Epidermal melanocyte (primary cell): ENCODE measurements around the gene OR2K2.
"Not testable (repeated sequence)": the region's sequence is repeated elsewhere in the genome, so short reads cannot be mapped to it uniquely, and the experiment has no call there.

ENCODE experiments used
- DNase-seq: peaks from one replicate; pipeline ENCODE4 v3.0.0; 2011; ENCODE audit warnings: low spot score; ENCODE audit not compliant: insufficient read length

The OR2K2 gene

GRCh38 chr9:111298731-111299598 is 31.1 kb downstream of the OR2K2 start:
- DNase-seq: peak; percentile 19

GRCh38 chr9:111298111-111298510 is 31.9 kb downstream of the OR2K2 start:
- no peak for DNase-seq

GRCh38 chr9:111297066-111297824 is 32.8 kb downstream of the OR2K2 start:
- DNase-seq: no peak

GRCh38 chr9:111294691-111295451 is 35.2 kb downstream of the OR2K2 start:
- no peak for DNase-seq

GRCh38 chr9:111287127-111287526 is 42.9 kb downstream of the OR2K2 start:
- no peak for DNase-seq

- no peak for DNase-seq
Measured at GRCh38 chr9:111284703-111285102, 45.3 kb downstream of the OR2K2 start.

- DNase-seq: no peak
Measured at GRCh38 chr9:111282845-111283244, 47.2 kb downstream of the OR2K2 start.

GRCh38 chr9:111280795-111281194 is 49.2 kb downstream of the OR2K2 start:
- DNase-seq: not testable (repeated sequence)
